HG03159 (cell line): ENCODE data around the gene C11orf98.
"Not testable (repeated sequence)": the region's sequence is repeated elsewhere in the genome, so short reads cannot be mapped to it uniquely, and the experiment has no call there.

Experiments used
- ATAC-seq: cut with Tn5 transposase; IDR thresholded peaks from one replicate; pipeline ENCODE4 v1.9.1; 2021; ENCODE audit warnings: mild to moderate bottlenecking, moderate library complexity; ENCODE audit not compliant: unreplicated experiment

C11orf98 gene

GRCh38 chr11:62687508-62688396, 22.7 kb upstream of the C11orf98 start:
- ATAC-seq: no peak

GRCh38 chr11:62682518-62682917, 17.5 kb upstream of the C11orf98 start:
- no peak for ATAC-seq

- no peak for ATAC-seq
Measured at GRCh38 chr11:62680825-62681240, 15.8 kb upstream of the C11orf98 start.

GRCh38 chr11:62678770-62679696, 14.0 kb upstream of the C11orf98 start, which contains the start of gene UBXN1:
Gene UBXN1 (minus strand): TSS chr11:62679073. CDS start chr11:62678923, 150 bp downstream.
- ATAC-seq: peak; percentile 65

GRCh38 chr11:62678433-62678769, 13.4 kb upstream of the C11orf98 start:
- no peak for ATAC-seq

GRCh38 chr11:62677714-62678113, 12.7 kb upstream of the C11orf98 start:
- ATAC-seq: no peak

GRCh38 chr11:62677156-62677555, 12.1 kb upstream of the C11orf98 start:
- ATAC-seq: no peak

- ATAC-seq: no peak
Measured at GRCh38 chr11:62676698-62677097, 11.7 kb upstream of the C11orf98 start.

GRCh38 chr11:62675415-62675814, 10.4 kb upstream of the C11orf98 start:
- ATAC-seq: not testable (repeated sequence)

GRCh38 chr11:62673196-62673525, 8.2 kb upstream of the C11orf98 start:
- ATAC-seq: no peak

- ATAC-seq: peak; percentile 64
Measured at GRCh38 chr11:62671608-62672389, 6.8 kb upstream of the C11orf98 start, which contains the start of the genes LBHD1 and UQCC3. Gene LBHD1 (minus strand): TSS chr11:62672267. CDS start chr11:62670031, 2,236 bp downstream. Gene UQCC3 (plus strand): TSS chr11:62671673. CDS start chr11:62671746, 73 bp downstream.

GRCh38 chr11:62671236-62671607, 6.2 kb upstream of the C11orf98 start:
- no peak for ATAC-seq

GRCh38 chr11:62669420-62670161, 4.6 kb upstream of the C11orf98 start:
- no peak for ATAC-seq

GRCh38 chr11:62667460-62667859, 2.5 kb upstream of the C11orf98 start:
- ATAC-seq: no peak

GRCh38 chr11:62666259-62666926, 1.4 kb upstream of the C11orf98 start:
- no peak for ATAC-seq

GRCh38 chr11:62665599-62666258, 719 bp upstream of the C11orf98 start:
- peak; percentile 14 for ATAC-seq

- ATAC-seq: peak; percentile 45
Measured at GRCh38 chr11:62664405-62665074, 470 bp downstream of the C11orf98 start.

GRCh38 chr11:62656796-62657429, 8.1 kb downstream of the C11orf98 start:
- ATAC-seq: no peak
